HEK293T (cell line): Measurements from ENCODE around the gene PGA4.
"Not testable (repeated sequence)": the region's sequence is repeated elsewhere in the genome, so short reads cannot be mapped to it uniquely, and the experiment has no call there.

ENCODE experiments used
- CTCF ChIA-PET: fragments of 350-600 bp; formaldehyde crosslinking; extraction: SDS; loops from one replicate; lab custom pipeline; 2021; ENCODE audit warnings: antibody characterized with exemption, inconsistent platforms; lab: Yijun Ruan, JAX
- POLR2A ChIA-PET: fragments of 350-600 bp; formaldehyde crosslinking; extraction: SDS; loops from one replicate; lab custom pipeline; 2020; ENCODE audit warnings: antibody characterized with exemption, inconsistent platforms; lab: Yijun Ruan, JAX
- DNase-seq: peaks from one replicate; pipeline ENCODE4 v3.0.0; 2012; ENCODE audit warnings: mixed read lengths; ENCODE audit errors: extremely low spot score
- ARNT ChIP-seq: fragments of 450-650 bp; IDR thresholded peaks from 2 replicates; pipeline ENCODE4 v1.6.1; 2017; ENCODE audit warnings: mild to moderate bottlenecking
- BHLHE40 ChIP-seq: fragments of 450-650 bp; IDR thresholded peaks from 2 replicates; pipeline ENCODE4 v1.6.1; 2016; ENCODE audit warnings: mild to moderate bottlenecking, moderate library complexity, borderline replicate concordance
- CTBP1 ChIP-seq: fragments of 450-650 bp; IDR thresholded peaks from 2 replicates; pipeline ENCODE4 v1.6.1; 2016; ENCODE audit warnings: borderline replicate concordance
- ELF4 ChIP-seq: fragments of 450-650 bp; IDR thresholded peaks from 2 replicates; pipeline ENCODE4 v1.6.1; 2017; ENCODE audit warnings: antibody characterized with exemption
- FOXA1 ChIP-seq: fragments of 450-650 bp; IDR thresholded peaks from 2 replicates; pipeline ENCODE4 v1.6.1; 2016; ENCODE audit warnings: mild to moderate bottlenecking
- FOXK2 ChIP-seq: fragments of 450-650 bp; IDR thresholded peaks from 2 replicates; pipeline ENCODE4 v1.6.1; 2016; ENCODE audit warnings: mild to moderate bottlenecking
- FOXM1 ChIP-seq: fragments of 450-650 bp; IDR thresholded peaks from 2 replicates; pipeline ENCODE4 v1.6.1; 2017; ENCODE audit warnings: mild to moderate bottlenecking, borderline replicate concordance
- HDGF ChIP-seq: fragments of 450-650 bp; IDR thresholded peaks from 2 replicates; pipeline ENCODE4 v1.6.1; 2017; ENCODE audit warnings: antibody characterized with exemption, borderline replicate concordance
- L3MBTL2 ChIP-seq: fragments of 450-650 bp; conservative IDR thresholded peaks from 2 replicates; pipeline ENCODE4 v1.6.1; 2016; ENCODE audit warnings: mild to moderate bottlenecking
- LEF1 ChIP-seq: fragments of 450-650 bp; IDR thresholded peaks from 2 replicates; pipeline ENCODE4 v1.6.1; 2017; ENCODE audit warnings: mild to moderate bottlenecking, borderline replicate concordance
- NFRKB ChIP-seq: fragments of 450-650 bp; IDR thresholded peaks from 2 replicates; pipeline ENCODE4 v1.6.1; 2016; ENCODE audit warnings: mild to moderate bottlenecking, moderate library complexity
- SP1 ChIP-seq: fragments of 450-650 bp; IDR thresholded peaks from 2 replicates; pipeline ENCODE4 v1.6.1; 2017
- SUZ12 ChIP-seq: fragments of 450-650 bp; IDR thresholded peaks from 2 replicates; pipeline ENCODE4 v1.6.1; 2016; ENCODE audit warnings: mild to moderate bottlenecking
- TARDBP ChIP-seq: fragments of 450-650 bp; IDR thresholded peaks from 2 replicates; pipeline ENCODE4 v1.6.1; 2016
- ZNF384 ChIP-seq: fragments of 450-650 bp; IDR thresholded peaks from 2 replicates; pipeline ENCODE4 v1.6.1; 2016
- TF ChIP-seq, protein P1 (sequence below): fragments of 450-650 bp; IDR thresholded peaks from 2 replicates; pipeline ENCODE4 v1.6.1; 2016

PGA4 gene

DNA sequence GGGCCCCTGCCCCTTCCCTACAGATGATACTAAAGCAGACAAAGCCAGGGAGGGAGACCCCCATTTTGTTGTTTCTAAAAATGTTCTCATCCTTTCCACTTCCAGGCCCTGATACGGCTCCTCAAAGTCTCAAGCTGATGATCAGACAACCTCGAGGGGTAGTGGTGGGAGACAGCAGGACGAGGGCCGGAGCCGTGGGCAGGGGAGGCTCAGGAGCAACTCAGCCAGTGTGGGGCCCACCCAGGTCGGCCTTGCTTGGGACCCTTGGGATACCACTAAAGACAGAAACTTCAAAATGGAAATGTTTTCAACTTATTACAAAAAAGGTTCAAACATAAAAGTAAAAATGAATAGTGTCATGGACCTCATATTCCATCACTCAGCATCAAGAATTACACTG, 45.7 kb upstream of the PGA4 start:
- ChIA-PET POLR2A (no interaction called here), CTCF (no interaction called here)
- TF ChIP-seq ZNF384: no peak
- DNase-seq: no peak

DNA sequence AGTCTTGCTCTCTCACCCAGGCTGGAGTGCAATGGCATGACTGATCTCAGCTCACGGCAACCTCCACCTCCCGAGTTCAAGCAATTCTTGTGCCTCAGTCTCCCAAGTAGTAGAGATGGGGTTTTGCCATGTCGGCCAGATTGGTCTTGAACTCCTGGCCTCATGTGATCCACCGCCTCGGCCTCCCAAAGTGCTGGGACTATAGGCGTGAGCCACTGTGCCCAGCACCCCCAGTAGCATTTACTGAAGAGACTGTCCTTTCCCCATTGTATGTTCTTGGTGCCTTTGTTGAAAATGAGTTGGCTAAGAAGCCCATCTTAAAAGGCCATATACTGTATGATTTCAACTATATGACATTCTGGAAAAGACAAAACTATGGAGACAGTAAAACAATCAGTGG, 41.9 kb upstream of the PGA4 start:
- CTCF ChIA-PET, POLR2A ChIA-PET, DNase-seq: not testable (repeated sequence)

DNA sequence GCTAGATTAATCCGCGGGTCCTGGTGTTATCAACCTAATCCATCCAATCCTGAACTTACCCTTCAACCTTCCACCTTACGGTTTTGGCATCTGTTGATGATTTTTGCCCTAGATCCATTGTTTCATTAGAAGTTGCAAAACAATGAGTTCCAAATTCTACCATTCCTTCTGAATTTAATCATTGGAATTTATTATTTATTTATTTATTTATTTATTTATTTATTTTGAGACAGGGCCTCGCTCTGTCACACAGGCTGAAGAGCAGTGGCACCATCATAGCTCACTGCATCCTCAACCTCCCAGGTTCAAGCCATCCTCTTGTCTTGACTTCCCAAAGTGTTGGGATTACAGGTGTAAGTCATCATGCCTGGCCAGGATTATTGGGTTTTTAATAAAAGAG, 40.7 kb upstream of the PGA4 start:
- ChIA-PET POLR2A (no interaction called here), CTCF (no interaction called here)
- no peak for DNase-seq
- TF ChIP-seq NFRKB (no peak), FOXM1 (no peak), HDGF (no peak), LEF1 (no peak), CTBP1 (no peak), BHLHE40 (no peak), SUZ12 (no peak), ARNT (no peak)
- TF ChIP-seq, protein P1, sequence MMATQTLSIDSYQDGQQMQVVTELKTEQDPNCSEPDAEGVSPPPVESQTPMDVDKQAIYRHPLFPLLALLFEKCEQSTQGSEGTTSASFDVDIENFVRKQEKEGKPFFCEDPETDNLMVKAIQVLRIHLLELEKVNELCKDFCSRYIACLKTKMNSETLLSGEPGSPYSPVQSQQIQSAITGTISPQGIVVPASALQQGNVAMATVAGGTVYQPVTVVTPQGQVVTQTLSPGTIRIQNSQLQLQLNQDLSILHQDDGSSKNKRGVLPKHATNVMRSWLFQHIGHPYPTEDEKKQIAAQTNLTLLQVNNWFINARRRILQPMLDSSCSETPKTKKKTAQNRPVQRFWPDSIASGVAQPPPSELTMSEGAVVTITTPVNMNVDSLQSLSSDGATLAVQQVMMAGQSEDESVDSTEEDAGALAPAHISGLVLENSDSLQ: no peak

DNA sequence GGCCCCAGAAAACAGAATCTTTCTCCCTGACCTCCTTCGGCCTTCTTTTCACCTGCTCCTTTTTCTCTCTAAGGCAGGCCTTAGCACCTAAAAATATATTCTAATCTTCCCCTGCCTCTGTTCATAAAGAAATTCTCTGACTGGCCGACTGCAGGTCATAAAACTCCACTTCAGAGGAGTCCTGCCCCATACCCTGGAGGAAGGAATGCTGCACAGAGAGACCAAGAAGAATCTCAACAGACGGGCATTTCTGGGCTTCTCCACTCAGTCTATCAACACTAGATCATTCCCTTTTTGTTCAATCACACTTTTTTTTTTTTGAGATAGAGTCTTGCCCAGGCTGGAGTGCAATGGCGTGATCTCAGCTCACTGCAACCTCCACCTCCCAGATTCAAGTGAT, 38.5 kb upstream of the PGA4 start:
- no peak for DNase-seq
- TF ChIP-seq LEF1 (no peak), ELF4 (no peak), BHLHE40 (no peak), TARDBP (no peak), ZNF384 (no peak), FOXA1 (no peak), L3MBTL2 (no peak), HDGF (no peak), CTBP1 (no peak), FOXM1 (no peak), NFRKB (no peak), SP1 (no peak), SUZ12 (no peak), ARNT (no peak), FOXK2 (no peak)
- TF ChIP-seq, protein P1: no peak
- POLR2A ChIA-PET: no interaction called here
- CTCF ChIA-PET: interaction anchor here (0.6 kb wide), 1 partner anchor 35 kb away, joined by 3 read pairs; no protein-coding TSS in a partner anchor

DNA sequence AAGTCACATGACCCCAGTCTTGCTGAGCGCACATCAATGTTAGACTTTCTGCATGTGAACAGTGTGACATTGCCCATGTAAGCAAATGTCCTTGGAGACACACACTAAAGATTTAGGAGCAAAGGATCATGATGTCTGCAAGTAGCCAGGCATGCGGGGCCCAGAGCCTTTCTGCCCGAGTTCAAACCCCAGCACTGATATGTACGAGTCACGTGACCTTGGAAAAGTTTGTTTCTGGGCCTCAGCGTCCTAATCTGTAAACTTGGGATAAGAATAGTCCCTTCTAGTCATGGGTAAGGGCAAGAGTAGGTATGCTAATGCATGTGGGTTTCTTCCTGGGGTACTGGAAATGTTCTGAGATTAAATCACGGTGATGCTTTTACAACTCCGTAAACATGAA, 35.6 kb upstream of the PGA4 start:
- CTCF ChIA-PET: interaction anchor here (0.7 to 2.1 kb wide), 3 partner anchors 8 to 355 kb away, joined by 4 to 7 read pairs (median 6); no protein-coding TSS in a partner anchor
- POLR2A ChIA-PET: no interaction called here
- DNase-seq: no peak
- TF ChIP-seq FOXA1: no peak
- TF ChIP-seq ELF4: no peak
- no peak for TF ChIP-seq CTBP1
- TF ChIP-seq FOXM1: no peak
- TF ChIP-seq SP1: no peak
- no peak for TF ChIP-seq L3MBTL2
- TF ChIP-seq, protein P1: no peak
- TF ChIP-seq FOXK2: no peak
- TF ChIP-seq BHLHE40: no peak
- no peak for TF ChIP-seq ZNF384
- TF ChIP-seq HDGF: no peak
- TF ChIP-seq ARNT: no peak
- no peak for TF ChIP-seq SUZ12
- no peak for TF ChIP-seq NFRKB

DNA sequence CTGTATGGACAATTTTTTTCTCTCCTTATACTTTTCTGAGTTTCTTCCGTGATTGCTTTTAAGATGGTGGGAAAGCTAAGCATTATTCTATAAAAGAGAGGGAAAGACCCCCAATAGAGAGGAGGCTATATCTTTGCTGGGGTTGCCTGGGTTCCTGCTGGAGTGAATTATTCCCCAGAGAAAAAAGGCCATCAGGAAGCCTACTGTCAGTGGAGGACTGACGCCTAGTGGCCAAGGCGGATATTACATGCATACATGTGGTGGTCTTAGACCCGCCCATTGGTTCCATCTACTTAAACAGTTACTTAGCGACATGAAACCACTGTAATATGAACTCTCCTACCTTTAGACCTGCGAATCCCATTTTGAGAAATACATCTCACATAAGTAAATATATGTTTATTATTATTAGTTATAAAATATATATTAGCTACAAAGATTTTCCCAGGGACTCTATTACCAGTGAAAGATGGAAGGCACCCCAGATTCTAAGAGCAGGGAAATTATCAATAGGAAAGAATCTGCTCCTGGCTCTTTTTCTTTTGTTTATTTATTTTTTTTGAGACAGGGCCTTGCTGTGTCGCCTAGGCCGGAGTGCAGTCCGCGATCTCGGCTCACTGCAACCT, 34.5 kb upstream of the PGA4 start:
- ChIA-PET POLR2A (no interaction called here), CTCF (interaction anchor here (1.4 to 2.1 kb wide), 2 partner anchors 9 to 356 kb away, joined by 6 to 7 read pairs; no protein-coding TSS in a partner anchor)
- TF ChIP-seq CTBP1 (no peak), TARDBP (no peak)
- DNase-seq: peak; percentile 78

DNA sequence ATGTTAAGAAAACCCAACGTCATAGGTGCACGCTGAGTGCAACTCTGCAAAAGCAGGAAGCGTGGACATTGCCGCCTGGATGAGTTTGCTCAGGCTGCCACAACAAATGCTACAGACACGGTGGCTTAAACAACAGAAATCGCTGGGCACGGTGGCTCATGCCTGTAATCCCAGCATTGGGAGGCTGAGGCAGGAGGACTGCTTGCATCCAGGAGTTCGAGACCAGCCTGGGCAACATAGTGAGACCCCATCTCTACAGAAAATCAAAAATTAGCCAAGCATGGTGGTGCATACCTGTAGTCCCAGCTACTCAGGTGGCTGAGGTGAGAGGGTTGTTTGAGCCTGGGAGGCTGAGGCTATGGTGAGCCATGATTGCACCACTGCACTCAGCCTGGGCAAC, 32.2 kb upstream of the PGA4 start:
- CTCF ChIA-PET: interaction anchor here (0.6 to 0.9 kb wide), 2 partner anchors 359 kb away, joined by 4 to 5 read pairs; no protein-coding TSS in a partner anchor
- POLR2A ChIA-PET: no interaction called here

More for the DNA sequence above, 32.2 kb upstream of the PGA4 start:
- DNase-seq: no peak
- TF ChIP-seq ARNT (no peak), CTBP1 (no peak), FOXA1 (no peak), BHLHE40 (no peak), LEF1 (no peak), TARDBP (no peak), ELF4 (no peak), SP1 (no peak), HDGF (no peak)
- TF ChIP-seq, protein P1: no peak
